Activated gamma-delta T cell (primary cell): ENCODE data around the gene DNAI2.
"Not testable (repeated sequence)": the region's sequence is repeated elsewhere in the genome, so short reads cannot be mapped to it uniquely, and the experiment has no call there.

Experiments used
- DNase-seq: peaks from one replicate; lab custom pipeline; 2025; lab: John Stamatoyannopoulos, UW

The DNAI2 gene

GRCh38 chr17:74274709-74275340 is 791 bp downstream of the DNAI2 start:
- no peak for DNase-seq

GRCh38 chr17:74276051-74276476 is 2.0 kb downstream of the DNAI2 start:
- DNase-seq: no peak

DNA sequence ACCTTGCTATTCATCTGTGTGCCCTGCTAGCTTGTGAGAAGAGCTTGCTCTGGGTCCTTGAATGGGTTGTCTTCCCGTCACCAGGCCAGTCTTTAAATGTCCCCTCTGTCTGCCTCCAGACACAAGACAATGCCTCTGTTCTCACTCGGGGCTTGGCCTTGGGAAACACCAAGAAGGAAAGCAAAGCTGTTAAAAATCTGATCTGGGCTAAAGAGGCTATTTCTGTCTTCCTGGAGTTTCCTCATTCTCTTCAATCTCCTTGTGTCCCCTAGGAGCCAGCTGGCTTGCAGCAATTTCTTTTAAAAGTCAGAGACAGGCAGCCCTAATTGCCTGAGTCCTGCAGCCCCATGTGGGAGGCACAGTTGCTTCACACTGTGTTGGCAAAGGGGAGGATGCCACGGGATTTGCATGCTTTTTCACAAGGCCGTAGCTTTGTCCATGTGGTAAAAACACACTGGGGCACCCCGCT is 2.5 kb downstream of the DNAI2 start:
- no peak for DNase-seq

DNA sequence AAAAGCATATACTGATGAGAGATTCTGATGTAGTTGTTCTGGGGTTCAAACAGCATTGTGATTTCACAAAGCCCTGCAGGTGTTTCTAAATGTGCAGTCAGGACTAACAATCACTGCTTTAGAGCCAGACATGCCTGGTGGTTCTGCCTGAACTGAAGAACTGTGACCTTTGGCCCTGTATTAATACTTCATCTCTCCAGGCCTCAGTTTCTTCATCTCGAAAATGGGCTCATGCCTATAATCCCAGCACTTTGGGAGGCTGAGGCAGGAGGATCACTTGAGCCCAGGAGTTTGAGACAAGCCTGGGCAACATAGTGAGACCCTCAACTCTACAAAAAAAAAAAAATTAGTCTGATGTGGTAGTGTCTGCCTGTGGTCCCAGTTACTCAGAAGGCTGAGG is 3.9 kb downstream of the DNAI2 start:
- DNase-seq: no peak

DNA sequence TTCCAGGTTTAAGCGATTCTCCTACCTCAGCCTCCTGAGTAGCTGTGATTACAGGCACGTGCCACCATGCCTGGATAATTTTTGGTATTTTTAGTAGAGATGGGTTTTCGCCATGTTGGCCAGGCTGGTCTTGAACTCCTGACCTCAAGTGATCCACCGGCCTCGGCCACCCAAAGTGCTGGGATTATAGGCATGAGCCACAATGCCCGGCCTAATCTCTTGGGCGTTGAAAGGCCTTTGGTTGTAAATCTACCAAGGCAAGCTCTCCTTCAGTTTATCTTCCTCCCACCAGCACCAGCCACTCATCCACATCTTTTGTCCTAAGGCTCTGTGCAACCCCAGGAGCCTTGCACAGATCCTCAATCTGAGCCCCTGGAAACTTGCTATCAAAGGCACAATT is 5.6 kb downstream of the DNAI2 start:
- not testable (repeated sequence) for DNase-seq

GRCh38 chr17:74280093-74280513 is 6.1 kb downstream of the DNAI2 start:
- no peak for DNase-seq

DNA sequence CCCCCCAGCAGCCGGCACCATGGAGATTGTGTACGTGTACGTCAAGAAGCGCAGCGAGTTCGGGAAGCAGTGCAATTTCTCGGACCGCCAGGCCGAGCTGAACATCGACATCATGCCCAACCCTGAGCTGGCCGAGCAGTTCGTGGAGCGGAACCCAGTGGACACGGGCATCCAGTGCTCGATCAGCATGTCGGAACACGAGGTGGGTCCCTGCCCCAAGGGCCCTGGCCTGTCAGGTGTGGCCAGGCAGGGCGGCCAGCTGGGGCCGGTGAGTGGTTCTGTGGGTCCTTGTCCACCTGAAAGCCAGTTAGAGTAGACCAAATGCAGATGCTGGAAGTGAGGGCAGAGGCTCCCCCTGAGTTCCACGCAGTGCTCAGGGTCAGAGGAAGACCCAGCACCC is 7.8 kb downstream of the DNAI2 start:
- DNase-seq: no peak

DNA sequence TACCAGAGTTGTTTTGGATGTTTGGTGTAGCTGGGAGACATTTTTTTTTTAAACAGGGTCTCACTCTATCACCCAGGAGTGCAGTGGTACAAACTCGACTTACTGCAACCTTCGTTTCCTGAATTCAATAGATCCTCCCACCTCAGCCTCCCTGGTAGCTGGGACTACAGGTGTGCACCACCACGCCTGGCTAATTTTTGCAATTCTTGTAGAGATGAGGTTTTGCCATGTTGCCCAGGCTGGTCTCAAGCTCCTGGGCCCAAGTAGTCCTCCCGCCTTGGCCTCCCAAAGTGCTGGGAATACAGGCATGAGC is 8.2 kb downstream of the DNAI2 start:
- DNase-seq: not testable (repeated sequence)

DNA sequence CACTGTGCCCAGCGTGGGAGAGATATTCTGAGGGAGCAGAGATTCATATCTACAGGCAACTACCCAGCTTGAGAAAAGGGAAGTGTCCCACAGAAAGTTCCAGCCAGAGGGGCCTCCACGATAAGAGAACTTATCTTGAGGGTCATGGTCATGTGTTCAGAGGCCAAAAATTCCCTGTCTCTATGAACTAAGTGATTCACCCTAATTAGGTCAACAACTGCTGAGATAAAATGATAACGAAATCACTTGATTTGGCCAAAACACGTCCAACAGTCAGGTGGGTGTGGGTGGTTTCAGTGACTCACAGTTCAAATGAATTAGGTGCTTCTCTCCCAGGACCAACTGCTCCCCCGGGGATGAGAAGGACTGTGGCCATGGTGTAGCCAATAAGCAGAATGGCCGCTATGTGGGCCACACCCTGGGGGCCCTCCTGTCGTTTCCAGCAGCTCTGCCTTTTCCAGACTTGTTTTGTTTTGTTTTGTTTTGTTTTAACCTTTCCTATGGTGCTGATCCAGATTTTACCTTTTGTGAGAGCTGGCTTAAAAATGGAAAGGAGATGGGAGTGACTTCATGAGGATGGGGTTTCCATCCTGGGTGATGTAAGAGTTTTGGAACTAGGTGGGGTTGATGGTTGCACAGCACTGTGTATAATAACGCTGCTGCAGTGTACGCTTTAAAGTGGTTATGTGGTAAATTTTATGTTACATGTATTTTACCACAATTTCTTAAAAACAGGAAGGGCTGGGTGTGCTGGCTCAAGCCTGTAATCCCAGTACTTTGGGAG is 8.7 kb downstream of the DNAI2 start:
- no peak for DNase-seq

- DNase-seq: no peak
These were observed 9.3 kb downstream of the DNAI2 start for GRCh38 chr17:74283371-74283673.

DNA sequence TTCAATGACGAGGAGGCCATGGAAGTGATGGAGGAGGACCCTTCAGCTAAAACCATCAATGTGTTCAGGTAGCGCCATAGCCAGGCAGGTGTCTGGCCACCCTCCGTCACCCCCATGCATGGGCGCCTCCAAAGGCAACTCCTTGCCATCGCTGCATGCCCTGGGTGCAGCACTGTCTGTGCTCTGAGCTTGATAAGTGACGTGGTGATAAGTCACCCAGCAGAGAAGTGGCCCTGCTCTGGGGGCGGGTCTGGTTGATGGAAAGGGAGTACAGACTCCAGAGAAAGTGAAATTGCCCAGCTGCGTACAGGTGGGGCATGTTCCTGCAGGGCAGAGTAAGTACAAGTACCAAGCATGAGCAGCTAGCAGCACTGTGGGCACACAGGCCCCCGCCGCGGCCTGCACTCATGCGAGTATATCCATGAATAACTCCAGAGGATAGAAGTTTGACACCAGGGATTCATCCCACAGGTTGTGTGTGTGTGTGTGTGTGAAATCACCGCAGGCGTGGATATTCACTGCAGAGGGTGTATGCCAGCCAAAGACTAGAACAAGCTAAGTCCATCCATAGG is 13.1 kb downstream of the DNAI2 start:
- DNase-seq: no peak

- no peak for DNase-seq
These were observed 14.8 kb downstream of the DNAI2 start for GRCh38 chr17:74288785-74289184.

GRCh38 chr17:74289688-74290087 is 15.7 kb downstream of the DNAI2 start:
- DNase-seq: no peak

- DNase-seq: no peak
These were observed 16.3 kb downstream of the DNAI2 start for GRCh38 chr17:74290340-74290739.

DNA sequence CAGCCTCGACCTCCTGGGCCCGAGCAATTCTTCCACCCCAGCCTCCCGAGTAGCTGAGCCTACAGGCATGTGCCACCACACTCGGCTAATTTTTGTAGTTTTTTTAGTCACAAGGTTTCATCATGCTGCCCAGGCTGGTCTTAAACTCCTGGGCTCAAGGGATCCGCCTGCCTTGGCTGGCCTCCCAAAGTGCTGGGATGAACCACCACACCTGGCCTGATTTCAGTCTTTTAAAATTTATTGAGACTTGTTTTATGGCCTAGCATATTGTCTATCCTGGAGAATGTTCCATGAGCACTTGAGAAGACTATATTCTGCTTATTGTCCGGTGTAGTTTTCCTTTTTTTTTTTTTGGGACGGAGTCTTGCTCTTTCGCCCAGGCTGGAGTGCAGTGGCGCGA is 18.5 kb downstream of the DNAI2 start:
- no peak for DNase-seq

- no peak for DNase-seq
These were observed 21.9 kb downstream of the DNAI2 start for GRCh38 chr17:74295625-74296547.

GRCh38 chr17:74296548-74296936 is 22.5 kb downstream of the DNAI2 start:
- no peak for DNase-seq

GRCh38 chr17:74297941-74298340 is 23.9 kb downstream of the DNAI2 start:
- DNase-seq: no peak

- no peak for DNase-seq
These were observed 24.7 kb downstream of the DNAI2 start for GRCh38 chr17:74298778-74299177.

- no peak for DNase-seq
These were observed 25.4 kb downstream of the DNAI2 start for GRCh38 chr17:74299226-74300009.

GRCh38 chr17:74303305-74303704 is 29.3 kb downstream of the DNAI2 start:
- no peak for DNase-seq

GRCh38 chr17:74304184-74304583 is 30.1 kb downstream of the DNAI2 start:
- no peak for DNase-seq
